Rectal smooth muscle tissue (tissue), 1 donor: Measurements from ENCODE around the gene CELF4.

Experiments used
- H3K27ac ChIP-seq: one replicate; pipeline ENCODE4 v1.7.0; 2013; ENCODE audit warnings: low read depth, low read length, inconsistent platforms
- H3K27me3 ChIP-seq: one replicate; pipeline ENCODE4 v1.7.0; 2013; ENCODE audit warnings: low read length; ENCODE audit not compliant: control insufficient read depth, insufficient read depth
- H3K36me3 ChIP-seq: one replicate; pipeline ENCODE4 v1.7.0; 2013; ENCODE audit warnings: low read length; ENCODE audit not compliant: control insufficient read depth, insufficient read depth
- H3K4me1 ChIP-seq: one replicate; pipeline ENCODE4 v1.7.0; 2013; ENCODE audit warnings: low read length; ENCODE audit not compliant: control insufficient read depth, insufficient read depth
- H3K4me3 ChIP-seq: one replicate; pipeline ENCODE4 v1.7.0; 2013; ENCODE audit warnings: low read length
- H3K9ac ChIP-seq: one replicate; pipeline ENCODE4 v1.7.0; 2013; ENCODE audit warnings: low read length

Gene CELF4

GRCh38 chr18:37508207-37508606 is 57.4 kb downstream of the CELF4 start:
- no peaks in the 10 kb centered on the region for H3K36me3 ChIP-seq
- H3K4me1 ChIP-seq, result no peaks in the 10 kb centered on the region
- H3K9ac ChIP-seq, result no peak overlapping the region
- no peaks in the 10 kb centered on the region for H3K27me3 ChIP-seq
- no peak overlapping the region for H3K27ac ChIP-seq
- H3K4me3 ChIP-seq, result no peak overlapping the region

GRCh38 chr18:37507239-37507638 is 58.4 kb downstream of the CELF4 start:
- no peaks in the 10 kb centered on the region for H3K36me3 ChIP-seq
- H3K27ac ChIP-seq, result no peak overlapping the region
- H3K4me3 ChIP-seq, result no peak overlapping the region
- no peak overlapping the region for H3K9ac ChIP-seq
- H3K4me1 ChIP-seq, result no peaks in the 10 kb centered on the region
- H3K27me3 ChIP-seq, result no peaks in the 10 kb centered on the region

GRCh38 chr18:37506001-37506400 is 59.6 kb downstream of the CELF4 start:
- Histone ChIP-seq H3K9ac (no peak overlapping the region), H3K4me1 (no peaks in the 10 kb centered on the region), H3K27me3 (no peaks in the 10 kb centered on the region), H3K4me3 (no peak overlapping the region), H3K36me3 (no peaks in the 10 kb centered on the region), H3K27ac (no peak overlapping the region)

- Histone ChIP-seq H3K27ac (no peak overlapping the region), H3K4me1 (no peaks in the 10 kb centered on the region), H3K4me3 (no peak overlapping the region), H3K36me3 (no peaks in the 10 kb centered on the region), H3K27me3 (no peaks in the 10 kb centered on the region), H3K9ac (no peak overlapping the region)
Measured at GRCh38 chr18:37505321-37505720, 60.3 kb downstream of the CELF4 start.

GRCh38 chr18:37502601-37503000 is 63.0 kb downstream of the CELF4 start:
- no peaks in the 10 kb centered on the region for H3K27me3 ChIP-seq
- no peak overlapping the region for H3K4me3 ChIP-seq
- H3K36me3 ChIP-seq, result no peaks in the 10 kb centered on the region
- no peak overlapping the region for H3K9ac ChIP-seq
- no peaks in the 10 kb centered on the region for H3K4me1 ChIP-seq
- no peak overlapping the region for H3K27ac ChIP-seq

GRCh38 chr18:37502036-37502435 is 63.6 kb downstream of the CELF4 start:
- Histone ChIP-seq H3K36me3 (no peaks in the 10 kb centered on the region), H3K27me3 (no peaks in the 10 kb centered on the region), H3K9ac (no peak overlapping the region), H3K4me1 (no peaks in the 10 kb centered on the region), H3K27ac (no peak overlapping the region), H3K4me3 (no peak overlapping the region)

- Histone ChIP-seq H3K4me3 (no peak overlapping the region), H3K9ac (no peak overlapping the region), H3K4me1 (no peaks in the 10 kb centered on the region), H3K36me3 (no peaks in the 10 kb centered on the region), H3K27ac (no peak overlapping the region), H3K27me3 (no peaks in the 10 kb centered on the region)
Measured at GRCh38 chr18:37501136-37501535, 64.5 kb downstream of the CELF4 start.

GRCh38 chr18:37499913-37500312 is 65.7 kb downstream of the CELF4 start:
- H3K4me1 ChIP-seq, result no peaks in the 10 kb centered on the region
- H3K9ac ChIP-seq, result no peak overlapping the region
- no peak overlapping the region for H3K4me3 ChIP-seq
- no peaks in the 10 kb centered on the region for H3K36me3 ChIP-seq
- H3K27me3 ChIP-seq, result no peaks in the 10 kb centered on the region
- no peak overlapping the region for H3K27ac ChIP-seq

- H3K36me3 ChIP-seq, result no peaks in the 10 kb centered on the region
- no peak overlapping the region for H3K27ac ChIP-seq
- no peak overlapping the region for H3K9ac ChIP-seq
- no peak overlapping the region for H3K4me3 ChIP-seq
- H3K4me1 ChIP-seq, result no peaks in the 10 kb centered on the region
- no peaks in the 10 kb centered on the region for H3K27me3 ChIP-seq
Measured at GRCh38 chr18:37499044-37499443, 66.6 kb downstream of the CELF4 start.

- no peaks in the 10 kb centered on the region for H3K27me3 ChIP-seq
- no peak overlapping the region for H3K27ac ChIP-seq
- no peak overlapping the region for H3K4me3 ChIP-seq
- no peaks in the 10 kb centered on the region for H3K4me1 ChIP-seq
- no peak overlapping the region for H3K9ac ChIP-seq
- H3K36me3 ChIP-seq, result no peaks in the 10 kb centered on the region
Measured at GRCh38 chr18:37497853-37498518, 67.6 kb downstream of the CELF4 start.

GRCh38 chr18:37496568-37496967 is 69.0 kb downstream of the CELF4 start:
- no peaks in the 10 kb centered on the region for H3K36me3 ChIP-seq
- H3K27me3 ChIP-seq, result no peaks in the 10 kb centered on the region
- H3K27ac ChIP-seq, result no peak overlapping the region
- H3K4me3 ChIP-seq, result no peak overlapping the region
- H3K9ac ChIP-seq, result no peak overlapping the region
- H3K4me1 ChIP-seq, result no peaks in the 10 kb centered on the region

- no peaks in the 10 kb centered on the region for H3K27me3 ChIP-seq
- no peak overlapping the region for H3K9ac ChIP-seq
- no peaks in the 10 kb centered on the region for H3K4me1 ChIP-seq
- no peak overlapping the region for H3K27ac ChIP-seq
- no peak overlapping the region for H3K4me3 ChIP-seq
- no peaks in the 10 kb centered on the region for H3K36me3 ChIP-seq
Measured at GRCh38 chr18:37495354-37495753, 70.2 kb downstream of the CELF4 start.

GRCh38 chr18:37494406-37494805 is 71.2 kb downstream of the CELF4 start:
- Histone ChIP-seq H3K27me3 (no peaks in the 10 kb centered on the region), H3K27ac (no peak overlapping the region), H3K4me1 (no peaks in the 10 kb centered on the region), H3K9ac (no peak overlapping the region), H3K4me3 (no peak overlapping the region), H3K36me3 (no peaks in the 10 kb centered on the region)
